Anterior cingulate cortex (tissue), 58 donors: ENCODE measurements around the gene UROC1.

Experiments used
- DNase-seq, 58 donors: peaks; one replicate each; lab custom pipeline; 2025; lab: John Stamatoyannopoulos, UW

UROC1 gene

DNA sequence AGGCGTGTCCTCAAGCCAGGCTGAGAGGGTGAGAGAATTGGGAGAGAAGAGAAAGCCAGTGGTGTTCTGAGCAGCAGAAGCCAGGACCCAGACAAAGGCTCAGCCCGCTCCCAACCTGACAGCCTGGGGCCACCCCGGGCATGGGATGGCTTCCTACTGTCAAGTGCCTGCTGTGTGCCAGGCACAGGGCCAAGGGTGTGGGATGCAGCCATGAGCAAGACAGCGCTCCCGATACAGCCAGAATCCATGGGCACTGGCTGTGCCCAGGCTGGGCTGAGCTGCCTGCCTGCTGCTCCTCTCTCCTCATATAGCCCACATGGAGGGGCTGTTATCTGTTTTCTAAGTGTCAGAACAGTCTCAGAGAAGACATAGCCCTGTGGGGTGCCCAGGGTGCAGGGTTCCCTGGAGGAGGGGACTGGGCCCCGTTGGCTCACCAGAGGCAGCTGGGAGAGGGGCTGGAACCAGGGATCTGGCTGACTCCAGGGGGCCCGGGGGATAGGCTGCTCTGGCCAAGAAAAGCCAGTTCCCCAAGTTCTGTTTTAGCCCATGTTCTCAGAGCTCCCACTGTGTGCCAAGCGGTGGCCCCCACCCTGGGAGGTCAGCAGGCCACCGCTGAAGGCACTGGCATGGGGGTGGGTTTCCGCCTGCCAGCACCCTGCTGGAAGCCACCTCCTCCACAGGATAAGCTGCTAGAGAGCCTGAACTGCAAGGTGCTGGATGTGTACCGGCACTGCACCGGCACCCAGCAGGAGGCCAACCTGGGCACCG, 83.9 kb downstream of the UROC1 start:
- DNase-seq: peak in 11 of 58 donors; percentile 12 to 48 (median 19)

DNA sequence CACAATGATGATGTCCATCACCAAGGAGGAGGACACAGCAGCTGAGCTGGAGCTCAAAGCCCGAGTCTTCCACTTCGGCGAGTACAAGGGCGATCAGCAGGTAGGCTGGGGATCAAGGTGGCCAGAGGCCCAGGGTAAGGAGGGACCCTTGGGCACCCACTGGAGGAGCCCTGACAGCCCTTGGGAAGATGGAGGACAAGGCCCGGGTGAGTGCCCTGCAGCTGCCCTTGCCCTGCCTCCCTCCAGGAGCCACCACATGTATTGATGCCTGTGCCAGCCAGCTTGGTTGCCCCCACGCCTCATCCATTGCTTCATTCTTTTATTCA, 84.5 kb downstream of the UROC1 start:
- DNase-seq: no peak

DNA sequence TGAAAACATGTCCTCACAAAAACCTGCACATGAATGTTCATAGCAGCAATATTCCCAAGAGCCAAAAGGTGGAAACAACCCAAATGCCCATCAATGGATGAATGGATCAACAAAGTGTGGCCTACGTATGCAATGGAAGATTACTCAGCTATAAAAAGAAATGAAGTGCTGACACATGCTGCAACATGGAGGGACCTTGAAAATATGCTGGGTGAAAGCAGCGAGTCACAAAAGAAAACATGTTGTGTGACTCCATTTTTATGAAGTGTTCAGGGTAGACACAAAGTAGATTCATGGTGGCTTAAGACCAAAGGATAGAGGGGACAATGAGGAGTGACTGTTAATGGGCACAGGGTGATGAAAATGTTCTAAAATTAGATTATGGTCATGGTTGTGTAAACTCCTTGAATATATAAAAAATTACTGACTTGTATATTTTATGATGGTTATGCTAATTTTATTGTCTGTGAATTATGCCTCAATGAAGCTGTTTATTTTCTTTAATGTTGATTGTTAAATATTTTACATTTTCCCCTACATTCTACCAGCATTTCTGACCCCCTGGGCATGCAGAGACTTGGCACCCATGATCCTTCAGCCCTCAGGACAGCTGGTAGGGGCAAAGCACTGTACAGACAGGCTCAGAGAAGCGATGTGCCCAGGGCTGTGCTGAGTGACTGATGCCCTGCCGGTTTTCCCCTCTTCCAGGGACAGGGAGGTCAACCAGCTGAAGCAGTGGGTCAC, 85.0 kb downstream of the UROC1 start:
- no peak for DNase-seq
